CD4-positive, alpha-beta T cell (primary cell): ENCODE results near the gene ATRNL1. TPM values are rescaled to one million over a fixed set of nuclear protein-coding genes. Genes with fewer than 3 reads are reported as not detected.

Experiments used
- ATAC-seq: fragments of 200-7000 bp; cut with Tn5 transposase; one replicate; pipeline ENCODE4 v1.10.0; 2022; ENCODE audit warnings: mild to moderate bottlenecking; ENCODE audit not compliant: poor library complexity
- CTCF ChIA-PET: fragments of 350-600 bp; sonication (Branson Sonifier 250); formaldehyde crosslinking; loops from one replicate; lab custom pipeline; 2021; ENCODE audit warnings: antibody characterized with exemption, inconsistent platforms; lab: Charles Lee
- POLR2A ChIA-PET: fragments of 350-600 bp; sonication (Branson Sonifier 250); formaldehyde crosslinking; loops from one replicate; lab custom pipeline; 2021; ENCODE audit warnings: antibody characterized with exemption, inconsistent platforms; lab: Charles Lee
- DNase-seq, 14 experiments: peaks; one replicate each; pipeline ENCODE4 v3.0.0-alpha.2; 2013 to 2020; ENCODE audit warnings: mixed read lengths in 2 of 14
- H3K27ac ChIP-seq, 2 donors: one replicate each; pipeline versions ENCODE4 v1.5.1 to v1.7.0; 2013; ENCODE audit warnings: low read length in 2 of 2, low read depth in 1 of 2, mild to moderate bottlenecking in 1 of 2
- H3K27me3 ChIP-seq, 2 experiments: 1 replicate in 1 of 2; 2 replicates in 1 of 2; pipeline versions ENCODE4 v1.6.1 to v1.7.0; 2013; ENCODE audit warnings: low read length in 2 of 2, control low read depth in 1 of 2, mild to moderate bottlenecking in 1 of 2, moderate library complexity in 1 of 2; ENCODE audit not compliant: insufficient read depth in 2 of 2, control insufficient read depth in 1 of 2
- H3K36me3 ChIP-seq: one replicate; pipeline ENCODE4 v1.6.1; 2013; ENCODE audit warnings: low read length, control low read depth; ENCODE audit not compliant: insufficient read depth
- H3K4me1 ChIP-seq: one replicate; pipeline ENCODE4 v1.6.1; 2013; ENCODE audit warnings: low read length, control low read depth; ENCODE audit not compliant: insufficient read depth
- H3K4me3 ChIP-seq: one replicate; pipeline ENCODE4 v1.5.1; 2013; ENCODE audit warnings: mild to moderate bottlenecking, low read length, moderate library complexity
- H3K9me3 ChIP-seq, 2 experiments: 1 replicate in 1 of 2; 2 replicates in 1 of 2; pipeline versions ENCODE4 v1.6.1 to v1.7.0; 2013; ENCODE audit warnings: low read length in 2 of 2, mild to moderate bottlenecking in 2 of 2, control low read depth in 1 of 2, moderate library complexity in 1 of 2; ENCODE audit not compliant: control insufficient read depth in 1 of 2, insufficient read depth in 1 of 2
- H3K27ac Mint-ChIP-seq: one replicate; pipeline ENCODE4 v1.8.0; 2020; ENCODE audit warnings: mixed read lengths
- H3K27me3 Mint-ChIP-seq: one replicate; pipeline ENCODE4 v1.8.0; 2021; ENCODE audit warnings: mixed read lengths
- H3K36me3 Mint-ChIP-seq: one replicate; pipeline ENCODE4 v1.8.0; 2021; ENCODE audit warnings: low read depth, mixed read lengths
- H3K4me1 Mint-ChIP-seq: one replicate; pipeline ENCODE4 v1.8.0; 2021; ENCODE audit warnings: low read depth, mixed read lengths
- H3K4me3 Mint-ChIP-seq: one replicate; pipeline ENCODE4 v1.8.0; 2020; ENCODE audit warnings: mild to moderate bottlenecking, mixed read lengths
- H3K9me3 Mint-ChIP-seq: one replicate; pipeline ENCODE4 v1.8.0; 2020; ENCODE audit warnings: mixed read lengths
- intact Hi-C, 2 experiments: fragments of 100-400 bp; cut with DNase I in 1 of 2; cut with micrococcal nuclease in 1 of 2; formaldehyde crosslinking; loops; one replicate each; pipeline versions ENCODE4 v1.15.1 to v1.9.0; 2023 to 2025; cut with DNase I, micrococcal nuclease
- total RNA-seq, 174 experiments: library from RNA in 2 of 174; stranded (reverse) in 2 of 174; gene quantifications; one replicate each; pipeline ENCODE4 v1.2.3 and lab custom pipeline; 2021 to 2026
- TF ChIP-seq, protein P1 (sequence below): fragments of 200-600 bp; IDR thresholded peaks from one replicate; pipeline ENCODE4 v1.8.0; 2022; ENCODE audit warnings: antibody characterized with exemption, mild to moderate bottlenecking

ATRNL1 gene
- total RNA-seq, 2 experiments from 2014 or later, result not detected

DNA sequence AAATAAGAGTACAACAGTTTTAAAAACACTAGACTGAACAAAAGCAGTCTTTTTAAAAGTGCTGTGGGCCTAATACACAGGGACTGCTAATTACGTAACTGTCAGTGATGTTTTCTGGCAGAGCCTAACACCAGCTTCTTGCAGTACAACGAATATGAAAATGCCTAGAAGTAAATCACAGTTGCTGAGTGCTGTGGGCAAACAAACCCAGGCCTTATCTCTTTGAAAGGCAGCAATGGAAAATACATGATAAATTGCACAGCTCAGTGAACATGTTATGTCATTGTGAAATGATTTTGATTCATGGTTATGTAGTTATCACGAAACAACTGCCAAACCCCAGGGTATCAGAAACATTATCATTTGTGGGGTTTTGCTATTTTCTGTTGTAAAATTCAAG lies 751.4 kb downstream of the ATRNL1 start:
- Mint-ChIP-seq H3K27ac (no peak overlapping the region), H3K4me1 (no peaks in the 10 kb centered on the region), H3K36me3 (no peaks in the 10 kb centered on the region), H3K9me3 (no peaks in the 10 kb centered on the region), H3K4me3 (no peak overlapping the region), H3K27me3 (no peaks in the 10 kb centered on the region)
- ChIA-PET CTCF (no interaction called here), POLR2A (no interaction called here)
- TF ChIP-seq, protein P1, sequence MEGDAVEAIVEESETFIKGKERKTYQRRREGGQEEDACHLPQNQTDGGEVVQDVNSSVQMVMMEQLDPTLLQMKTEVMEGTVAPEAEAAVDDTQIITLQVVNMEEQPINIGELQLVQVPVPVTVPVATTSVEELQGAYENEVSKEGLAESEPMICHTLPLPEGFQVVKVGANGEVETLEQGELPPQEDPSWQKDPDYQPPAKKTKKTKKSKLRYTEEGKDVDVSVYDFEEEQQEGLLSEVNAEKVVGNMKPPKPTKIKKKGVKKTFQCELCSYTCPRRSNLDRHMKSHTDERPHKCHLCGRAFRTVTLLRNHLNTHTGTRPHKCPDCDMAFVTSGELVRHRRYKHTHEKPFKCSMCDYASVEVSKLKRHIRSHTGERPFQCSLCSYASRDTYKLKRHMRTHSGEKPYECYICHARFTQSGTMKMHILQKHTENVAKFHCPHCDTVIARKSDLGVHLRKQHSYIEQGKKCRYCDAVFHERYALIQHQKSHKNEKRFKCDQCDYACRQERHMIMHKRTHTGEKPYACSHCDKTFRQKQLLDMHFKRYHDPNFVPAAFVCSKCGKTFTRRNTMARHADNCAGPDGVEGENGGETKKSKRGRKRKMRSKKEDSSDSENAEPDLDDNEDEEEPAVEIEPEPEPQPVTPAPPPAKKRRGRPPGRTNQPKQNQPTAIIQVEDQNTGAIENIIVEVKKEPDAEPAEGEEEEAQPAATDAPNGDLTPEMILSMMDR, result no peak
- no peak overlapping the region for H3K4me3 ChIP-seq
- ATAC-seq, result no peak
- no peak overlapping the region for H3K27ac ChIP-seq
- no peaks in the 10 kb centered on the region for H3K9me3 ChIP-seq
- DNase-seq, result no peak
- H3K36me3 ChIP-seq, result no peaks in the 10 kb centered on the region
- intact Hi-C loops, result no loop called here
- H3K4me1 ChIP-seq, result no peaks in the 10 kb centered on the region
- no peaks in the 10 kb centered on the region for H3K27me3 ChIP-seq

DNA sequence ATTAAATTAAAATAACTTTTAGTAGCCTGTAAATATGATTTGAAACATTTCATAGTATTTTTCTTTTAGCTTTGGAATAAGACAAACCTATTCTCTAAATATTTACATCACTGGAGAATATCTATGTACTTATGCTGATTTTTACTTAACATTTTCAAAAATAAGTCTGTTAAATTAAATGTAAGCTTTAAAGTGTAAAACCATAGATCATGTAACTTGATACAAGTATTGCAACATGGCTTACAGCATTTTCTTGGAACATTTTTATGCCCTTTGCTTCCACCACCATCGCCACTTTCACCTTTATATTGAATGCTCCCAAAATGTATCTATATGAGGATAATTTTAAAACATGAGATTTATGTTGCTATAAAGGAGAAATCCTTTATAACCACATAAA lies 752.8 kb downstream of the ATRNL1 start:
- no peak for DNase-seq
- no peaks in the 10 kb centered on the region for H3K27me3 ChIP-seq
- no peaks in the 10 kb centered on the region for H3K36me3 ChIP-seq
- Mint-ChIP-seq H3K4me1 (no peaks in the 10 kb centered on the region), H3K36me3 (no peaks in the 10 kb centered on the region), H3K4me3 (no peak overlapping the region), H3K27ac (no peak overlapping the region), H3K9me3 (no peaks in the 10 kb centered on the region), H3K27me3 (no peaks in the 10 kb centered on the region)
- ATAC-seq, result no peak
- TF ChIP-seq, protein P1, result no peak
- no peak overlapping the region for H3K4me3 ChIP-seq
- no peaks in the 10 kb centered on the region for H3K4me1 ChIP-seq
- H3K27ac ChIP-seq, result no peak overlapping the region
- intact Hi-C loops, result no loop called here
- no peaks in the 10 kb centered on the region for H3K9me3 ChIP-seq
- ChIA-PET CTCF (no interaction called here), POLR2A (no interaction called here)

DNA sequence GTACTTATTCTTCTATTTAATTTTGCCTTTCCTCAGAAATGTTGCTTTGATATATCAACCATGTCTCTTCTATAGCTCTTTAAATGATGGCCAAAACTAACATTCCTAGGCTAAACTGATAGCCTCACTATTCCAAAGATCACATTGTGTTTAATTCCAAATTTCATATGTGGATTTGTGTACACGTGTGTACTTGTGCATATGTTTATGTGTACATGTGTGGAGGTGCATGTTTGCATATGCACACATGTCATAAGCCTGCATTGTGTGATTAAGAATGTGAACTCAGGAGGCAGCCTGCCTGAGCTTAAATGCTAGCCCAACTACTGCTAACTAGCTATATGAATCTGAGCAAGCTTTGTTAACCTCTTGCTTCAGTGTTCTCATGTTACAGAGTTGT lies 753.4 kb downstream of the ATRNL1 start:
- no peaks in the 10 kb centered on the region for H3K27me3 ChIP-seq
- H3K36me3 ChIP-seq, result no peaks in the 10 kb centered on the region
- Mint-ChIP-seq H3K4me3 (no peak overlapping the region), H3K27me3 (no peaks in the 10 kb centered on the region), H3K36me3 (no peaks in the 10 kb centered on the region), H3K27ac (no peak overlapping the region), H3K4me1 (no peaks in the 10 kb centered on the region), H3K9me3 (no peaks in the 10 kb centered on the region)
- H3K4me1 ChIP-seq, result no peaks in the 10 kb centered on the region
- ChIA-PET CTCF (no interaction called here), POLR2A (no interaction called here)
- DNase-seq (no peak), ATAC-seq (no peak)
- no peak overlapping the region for H3K27ac ChIP-seq
- TF ChIP-seq, protein P1, result no peak
- no peaks in the 10 kb centered on the region for H3K9me3 ChIP-seq
- intact Hi-C loops, result no loop called here
- H3K4me3 ChIP-seq, result no peak overlapping the region
